ENCODE results near the gene CTNNBL1. TPM values are rescaled to one million over a fixed set of nuclear protein-coding genes. Genes with fewer than 3 reads are reported as not detected.

The CTNNBL1 gene
- polyA plus RNA-seq, 3 donors from 2014 or later = 99.5 to 109 (median 105) TPM

DNA sequence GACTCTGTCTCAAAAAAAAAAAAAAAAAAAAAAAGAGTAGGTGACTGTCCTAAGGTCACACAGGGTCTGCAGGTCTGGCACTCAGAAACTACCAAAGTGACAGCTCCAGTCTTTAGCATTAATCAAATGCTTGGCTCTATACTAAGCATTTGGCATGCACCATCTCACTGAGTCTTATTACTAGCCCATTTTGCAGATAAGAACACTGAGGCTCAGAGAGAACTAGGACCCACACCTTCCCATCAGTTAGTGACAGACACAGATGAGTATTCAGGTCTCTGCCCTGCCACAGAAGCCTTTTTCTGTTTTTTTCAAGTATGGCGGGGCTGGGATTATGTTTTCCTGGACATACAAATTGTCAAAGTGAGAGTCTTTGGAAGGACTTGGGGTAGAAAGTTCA lies 186.0 kb downstream of the CTNNBL1 start:
- no peaks in the 10 kb centered on the region for H3K9me3 Mint-ChIP-seq
- peaks cover 0 to 5% (median 2%) of the 10 kb centered on the region in 3 donors for H3K27me3 Mint-ChIP-seq (ENCODE audit: low read depth in 3 of 3)
- no peak for DNase-seq
- H3K4me1 Mint-ChIP-seq = peaks cover 0 to 2% of the 10 kb centered on the region in 2 donors
- H3K4me3 Mint-ChIP-seq = no peak overlapping the region
- peaks cover 0 to 6% (median 0%) of the 10 kb centered on the region in 3 donors for H3K36me3 Mint-ChIP-seq
- H3K27ac Mint-ChIP-seq = no peak overlapping the region

DNA sequence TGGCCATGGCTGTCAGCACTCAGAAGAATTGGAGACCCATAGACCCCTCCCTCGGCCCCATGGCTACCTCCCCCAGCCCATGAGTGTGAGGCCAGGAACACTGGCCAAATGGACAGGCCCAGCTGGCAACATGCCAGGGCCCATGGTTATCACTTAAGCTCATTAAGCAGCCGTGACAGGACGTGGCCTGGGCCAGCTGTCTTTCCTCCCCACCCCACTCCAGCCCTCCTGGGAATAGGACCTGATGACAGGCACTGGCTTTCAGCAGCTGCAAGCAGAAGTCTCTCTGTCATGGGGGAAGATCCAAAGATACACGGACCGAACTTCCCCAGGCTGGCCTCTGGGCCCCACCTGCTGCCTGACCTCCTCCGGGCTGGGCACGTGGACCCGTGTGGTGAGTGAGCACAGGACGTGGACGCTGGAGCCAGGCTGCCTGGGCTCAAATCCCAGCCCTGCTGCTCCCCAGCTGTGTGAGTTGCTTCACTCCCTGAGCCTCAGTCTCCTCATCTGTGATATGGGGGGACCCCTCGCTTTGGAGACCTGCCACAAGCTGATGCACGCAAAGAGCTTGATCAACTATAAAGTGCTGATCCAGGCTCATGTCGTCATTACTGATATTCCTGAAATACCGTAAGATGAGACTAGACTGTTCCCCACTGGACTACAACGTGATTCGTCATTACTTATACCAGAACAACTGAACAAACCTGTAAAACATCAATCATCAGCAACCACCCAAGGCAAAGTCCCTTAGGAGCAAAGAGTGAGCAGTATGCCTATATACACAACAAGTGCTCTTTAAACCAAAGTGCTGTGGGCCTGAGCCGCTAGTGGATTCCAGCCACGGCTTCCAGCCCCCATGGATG lies 187.1 kb downstream of the CTNNBL1 start:
- H3K36me3 Mint-ChIP-seq = peaks cover 0 to 3% (median 0%) of the 10 kb centered on the region in 3 donors
- H3K27ac Mint-ChIP-seq = peak overlapping the region in 1 of 6 donors; percentile 56
- H3K27me3 Mint-ChIP-seq (ENCODE audit: low read depth in 3 of 3) = peaks cover 0 to 5% (median 2%) of the 10 kb centered on the region in 3 donors
- no peak overlapping the region for H3K4me3 Mint-ChIP-seq
- H3K4me1 Mint-ChIP-seq = peaks cover 0 to 2% of the 10 kb centered on the region in 2 donors
- H3K9me3 Mint-ChIP-seq = peaks cover 0 to 2% (median 0%) of the 10 kb centered on the region in 6 donors
- no peak for DNase-seq

DNA sequence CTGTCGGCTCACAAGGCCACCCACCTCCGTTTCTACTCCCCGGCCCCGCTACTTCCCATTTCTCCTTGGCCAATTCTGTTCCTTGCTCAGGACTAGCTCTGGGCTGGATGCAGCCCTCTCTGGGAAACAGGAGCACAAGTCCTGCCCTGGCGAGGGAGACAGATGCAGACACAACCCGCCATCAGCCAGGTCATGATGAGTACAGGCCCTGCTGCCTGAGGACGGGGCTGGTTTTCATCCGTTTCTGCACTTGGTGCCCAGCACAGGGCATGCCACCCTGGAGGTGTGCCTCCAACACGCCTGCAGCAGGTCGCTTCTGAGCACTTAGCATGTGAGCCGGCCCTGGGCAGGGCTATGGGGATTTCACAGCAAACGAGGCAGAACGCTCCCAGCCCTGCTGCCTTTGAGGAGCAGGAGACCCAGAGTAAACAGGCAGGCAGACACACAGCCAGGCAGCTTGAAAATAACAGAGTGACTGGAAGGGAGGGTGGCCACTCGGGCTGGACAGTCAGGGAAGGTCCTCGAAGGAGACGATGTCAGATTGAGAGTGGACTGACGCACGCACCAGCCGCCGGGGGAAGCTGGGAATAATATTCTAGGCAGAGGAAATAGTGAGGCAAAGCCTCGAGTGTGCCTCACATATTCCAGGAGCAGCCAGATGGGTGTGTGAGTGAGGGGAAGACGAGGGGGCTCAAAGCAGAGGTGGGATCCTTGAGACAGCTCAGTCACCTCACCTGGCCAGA lies 187.9 kb downstream of the CTNNBL1 start:
- Mint-ChIP-seq H3K4me1 (no peaks in the 10 kb centered on the region), H3K4me3 (no peak overlapping the region), H3K36me3 (no peaks in the 10 kb centered on the region), H3K27ac (peak overlapping the region in 1 of 6 donors; percentile 56), H3K27me3 (ENCODE audit: low read depth in 3 of 3) (peaks cover 0 to 5% (median 2%) of the 10 kb centered on the region in 3 donors), H3K9me3 (peaks cover 0 to 2% (median 0%) of the 10 kb centered on the region in 6 donors)
- no peak for DNase-seq

DNA sequence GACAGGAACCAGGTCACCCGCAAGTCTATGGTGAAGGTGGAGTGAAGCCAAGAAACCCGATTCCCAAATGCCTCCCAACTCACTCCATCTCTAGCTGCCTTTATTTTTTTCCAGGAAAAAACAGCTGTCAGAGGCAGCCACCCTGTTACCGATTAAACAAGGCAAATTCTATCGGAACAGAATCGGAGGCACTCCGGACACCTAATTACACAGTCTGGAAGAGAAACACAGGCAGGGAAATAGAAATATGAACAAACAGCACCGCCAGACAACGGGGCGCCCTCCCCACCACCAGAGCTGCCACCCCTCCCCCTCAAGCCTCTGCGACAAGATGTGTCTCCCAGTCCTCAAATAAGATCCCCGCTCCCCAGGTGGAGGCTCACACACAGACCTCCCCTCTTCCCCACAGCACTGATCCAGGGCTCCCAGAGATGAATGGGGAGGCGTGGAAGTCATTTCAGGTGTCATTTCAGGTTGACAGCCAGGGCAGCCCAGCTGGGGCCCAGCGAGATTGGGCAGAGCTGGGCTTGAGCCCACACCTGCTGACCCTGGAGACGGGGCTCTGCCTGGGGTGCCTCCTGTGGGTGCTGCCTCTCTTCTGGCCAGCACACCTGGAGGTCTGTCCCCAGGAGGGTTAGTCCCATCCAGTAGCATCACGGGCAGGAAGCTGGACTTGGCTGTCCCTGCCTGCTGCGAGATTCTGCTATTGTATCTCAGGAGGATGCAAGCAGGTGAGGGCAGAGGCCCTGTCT lies 189.3 kb downstream of the CTNNBL1 start:
- H3K27ac Mint-ChIP-seq = no peak overlapping the region
- DNase-seq = no peak
- H3K9me3 Mint-ChIP-seq = peaks cover 0 to 2% (median 0%) of the 10 kb centered on the region in 6 donors
- no peaks in the 10 kb centered on the region for H3K4me1 Mint-ChIP-seq
- peaks cover 0 to 5% (median 2%) of the 10 kb centered on the region in 3 donors for H3K27me3 Mint-ChIP-seq (ENCODE audit: low read depth in 3 of 3)
- H3K36me3 Mint-ChIP-seq = no peaks in the 10 kb centered on the region
- H3K4me3 Mint-ChIP-seq = no peak overlapping the region

DNA sequence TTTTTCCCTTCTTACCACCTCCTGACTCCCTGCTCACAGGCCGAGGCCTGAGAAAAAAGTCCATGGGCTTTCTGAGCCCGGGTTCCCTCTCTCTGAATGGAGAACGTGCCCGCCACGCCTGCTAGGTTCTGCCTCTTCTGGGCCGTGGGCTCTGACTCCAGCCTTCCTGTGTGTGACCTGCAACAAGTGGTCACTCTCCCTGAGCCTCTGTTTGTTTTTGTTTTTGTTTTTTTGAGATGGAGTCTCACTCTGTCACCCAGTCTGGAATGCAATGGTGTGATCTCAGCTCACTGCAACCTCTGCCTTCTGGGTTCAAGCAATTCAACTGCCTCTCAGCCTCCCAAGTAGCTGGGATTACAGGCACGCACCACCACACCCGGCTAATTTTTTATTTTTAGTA lies 191.2 kb downstream of the CTNNBL1 start:
- peaks cover 0 to 2% (median 0%) of the 10 kb centered on the region in 6 donors for H3K9me3 Mint-ChIP-seq
- no peak for DNase-seq
- H3K27me3 Mint-ChIP-seq (ENCODE audit: low read depth in 3 of 3) = peaks cover 0 to 5% (median 2%) of the 10 kb centered on the region in 3 donors
- no peaks in the 10 kb centered on the region for H3K36me3 Mint-ChIP-seq
- no peaks in the 10 kb centered on the region for H3K4me1 Mint-ChIP-seq
- H3K27ac Mint-ChIP-seq = no peak overlapping the region
- H3K4me3 Mint-ChIP-seq = no peak overlapping the region

DNA sequence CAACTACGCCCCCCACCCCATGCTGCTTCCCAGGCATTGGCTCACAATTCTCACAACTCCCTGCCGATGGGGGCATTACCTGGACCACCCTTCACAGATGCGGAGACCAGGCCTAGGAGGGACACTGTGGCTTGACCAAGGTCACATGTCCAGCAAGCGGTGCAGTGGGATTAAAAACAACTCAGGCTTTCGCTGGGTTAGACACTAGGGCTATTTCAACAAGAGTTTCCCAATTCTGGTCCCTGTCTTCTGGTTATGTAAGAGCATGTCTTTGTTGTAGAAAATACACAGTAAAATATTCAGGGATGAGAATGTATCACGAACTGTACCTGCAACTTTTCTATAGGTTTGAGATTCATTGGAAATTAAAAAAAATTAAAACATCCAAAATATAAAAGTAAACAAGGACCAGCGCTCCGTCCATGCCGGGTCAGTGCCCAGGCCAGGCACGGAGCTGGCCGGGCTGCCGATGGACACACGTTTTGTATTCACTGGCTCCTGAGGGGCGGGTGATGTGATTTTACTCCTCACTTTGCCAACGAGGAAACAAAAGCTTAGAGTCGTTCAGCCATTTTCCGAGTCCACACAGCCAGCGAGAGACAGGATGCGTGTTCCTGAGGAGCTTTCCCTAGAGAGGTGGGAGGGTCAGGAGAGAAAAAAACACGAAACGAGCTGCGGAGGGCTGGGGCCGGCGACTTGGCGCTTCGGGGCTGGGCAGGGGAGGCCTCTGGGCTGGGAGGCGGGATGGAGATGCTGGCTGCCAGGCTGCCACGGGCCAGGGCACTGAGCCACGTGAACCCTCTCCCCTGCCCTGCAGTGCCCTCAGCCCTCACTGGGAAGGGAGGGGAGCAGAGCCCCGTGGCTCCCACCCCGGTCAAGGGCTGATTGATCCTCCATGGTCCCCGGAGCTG lies 192.0 kb downstream of the CTNNBL1 start:
- no peak for DNase-seq
- no peak overlapping the region for H3K27ac Mint-ChIP-seq
- peaks cover 0 to 4% (median 4%) of the 10 kb centered on the region in 3 donors for H3K27me3 Mint-ChIP-seq (ENCODE audit: low read depth in 3 of 3)
- no peak overlapping the region for H3K4me3 Mint-ChIP-seq
- peaks cover 0 to 2% (median 0%) of the 10 kb centered on the region in 6 donors for H3K9me3 Mint-ChIP-seq
- no peaks in the 10 kb centered on the region for H3K4me1 Mint-ChIP-seq
- no peaks in the 10 kb centered on the region for H3K36me3 Mint-ChIP-seq

DNA sequence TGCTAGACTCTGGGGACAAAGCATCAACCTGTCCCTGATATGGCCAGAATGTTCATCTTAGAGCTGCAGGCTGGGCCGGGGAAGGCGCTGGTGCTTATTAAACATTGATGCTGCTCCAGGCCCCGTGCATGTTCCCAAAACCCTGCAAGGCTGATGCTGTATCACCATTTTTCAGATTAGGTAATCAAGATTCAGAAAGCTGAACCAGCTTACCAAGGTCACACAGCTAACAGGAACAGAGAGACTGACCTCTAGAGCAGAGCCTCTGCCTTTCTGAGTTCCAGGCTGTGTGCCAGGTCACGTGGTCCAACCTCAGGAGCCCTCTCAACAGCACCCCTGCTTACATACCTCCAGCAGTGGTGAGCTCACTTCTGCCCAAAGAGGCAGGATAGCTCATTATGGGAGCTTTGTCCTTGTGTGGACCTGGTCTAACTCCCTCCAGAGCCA lies 193.0 kb downstream of the CTNNBL1 start:
- no peak overlapping the region for H3K4me3 Mint-ChIP-seq
- H3K4me1 Mint-ChIP-seq = no peaks in the 10 kb centered on the region
- no peaks in the 10 kb centered on the region for H3K36me3 Mint-ChIP-seq
- no peak overlapping the region for H3K27ac Mint-ChIP-seq
- H3K27me3 Mint-ChIP-seq (ENCODE audit: low read depth in 3 of 3) = peaks cover 0 to 4% (median 0%) of the 10 kb centered on the region in 3 donors
- no peak for DNase-seq
- peaks cover 0 to 2% (median 0%) of the 10 kb centered on the region in 6 donors for H3K9me3 Mint-ChIP-seq

DNA sequence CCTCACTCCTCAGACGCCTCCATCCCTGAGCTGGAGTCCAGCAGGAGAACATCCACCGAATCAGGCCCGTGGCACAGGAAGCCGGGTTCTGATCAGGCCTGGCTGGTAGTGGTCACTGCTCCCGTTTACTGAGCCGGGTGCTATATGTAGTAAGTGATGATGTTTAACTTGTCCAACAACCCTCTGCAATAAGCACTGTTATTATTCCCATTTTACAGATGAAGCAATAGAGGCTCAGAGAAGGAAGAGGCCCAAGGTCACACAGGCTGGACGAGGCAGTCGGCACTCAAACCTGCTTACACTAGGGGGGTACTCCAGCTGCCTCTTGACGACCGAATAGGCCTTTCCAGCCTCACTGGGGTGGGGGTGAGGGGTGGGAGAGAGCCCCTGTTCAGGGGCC lies 194.8 kb downstream of the CTNNBL1 start:
- H3K36me3 Mint-ChIP-seq = no peaks in the 10 kb centered on the region
- no peak overlapping the region for H3K4me3 Mint-ChIP-seq
- H3K4me1 Mint-ChIP-seq = no peaks in the 10 kb centered on the region
- DNase-seq = no peak
- peaks cover 0 to 2% (median 0%) of the 10 kb centered on the region in 3 donors for H3K27me3 Mint-ChIP-seq (ENCODE audit: low read depth in 3 of 3)
- H3K27ac Mint-ChIP-seq = no peak overlapping the region
- H3K9me3 Mint-ChIP-seq = peaks cover 0 to 2% (median 0%) of the 10 kb centered on the region in 6 donors

DNA sequence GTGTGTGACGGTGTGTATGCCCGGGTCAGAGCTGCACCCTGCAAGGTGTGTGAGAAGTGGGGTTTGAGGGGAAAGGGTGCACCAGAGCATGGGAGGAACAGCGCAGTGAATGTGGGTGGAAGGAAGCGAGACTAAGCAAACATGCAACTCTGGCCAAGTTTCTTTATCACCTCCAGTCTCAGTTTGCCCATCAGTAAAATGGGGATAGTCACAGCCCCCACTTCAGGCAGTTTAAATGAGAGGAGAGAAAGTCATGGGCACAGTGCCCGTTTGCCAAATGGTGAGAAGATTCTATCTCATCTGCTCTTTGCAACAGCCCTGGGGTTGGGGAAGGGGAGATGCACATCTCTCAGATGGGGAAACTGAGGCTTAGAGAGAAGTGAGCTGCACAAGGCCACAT lies 196.3 kb downstream of the CTNNBL1 start:
- Mint-ChIP-seq H3K9me3 (no peaks in the 10 kb centered on the region), H3K4me1 (no peaks in the 10 kb centered on the region), H3K4me3 (no peak overlapping the region), H3K27me3 (ENCODE audit: low read depth in 3 of 3) (peaks cover 0 to 2% (median 0%) of the 10 kb centered on the region in 3 donors), H3K27ac (no peak overlapping the region), H3K36me3 (no peaks in the 10 kb centered on the region)
- no peak for DNase-seq

DNA sequence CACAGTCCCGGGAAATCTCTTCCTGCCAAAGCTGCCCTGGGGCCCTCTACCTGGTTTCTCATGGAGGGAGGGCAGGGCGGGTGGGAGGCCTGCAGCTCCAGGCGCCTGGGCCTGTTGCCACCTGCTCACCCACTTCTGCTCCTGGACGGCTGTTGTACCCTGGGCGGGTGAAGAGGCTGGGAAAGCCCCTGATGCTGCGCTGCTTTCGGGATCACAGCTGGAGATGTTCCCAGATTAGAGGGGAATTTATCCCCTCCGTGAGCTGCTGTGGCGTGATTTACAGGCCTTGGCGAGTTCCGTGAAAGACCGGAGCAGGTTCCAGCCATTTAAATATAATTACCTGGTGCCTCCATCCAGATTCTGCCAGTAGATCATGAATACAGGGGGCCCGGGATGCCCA lies 196.8 kb downstream of the CTNNBL1 start:
- no peaks in the 10 kb centered on the region for H3K9me3 Mint-ChIP-seq
- H3K4me3 Mint-ChIP-seq = no peak overlapping the region
- no peak for DNase-seq
- H3K4me1 Mint-ChIP-seq = no peaks in the 10 kb centered on the region
- no peak overlapping the region for H3K27ac Mint-ChIP-seq
- H3K27me3 Mint-ChIP-seq (ENCODE audit: low read depth in 3 of 3) = peaks cover 0 to 2% (median 0%) of the 10 kb centered on the region in 3 donors
- H3K36me3 Mint-ChIP-seq = no peaks in the 10 kb centered on the region

DNA sequence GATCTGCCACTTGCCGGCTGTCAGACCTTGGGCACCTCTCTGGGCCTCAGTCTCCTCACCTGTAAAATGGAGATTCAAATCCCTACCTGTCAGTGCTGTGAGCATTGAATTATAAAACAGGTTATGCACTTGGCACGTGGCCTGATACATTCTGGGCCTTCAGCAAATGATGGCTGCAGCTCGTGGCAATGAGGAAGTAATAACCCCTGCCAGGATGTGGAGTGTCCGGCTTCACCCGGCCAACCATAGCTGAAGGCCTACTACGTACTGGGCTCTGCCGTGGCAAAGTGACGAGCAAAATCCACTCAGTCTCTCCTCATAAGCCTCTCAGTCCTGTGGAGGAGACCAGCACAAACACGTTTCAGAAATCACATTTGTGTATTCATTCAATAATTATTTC lies 198.2 kb downstream of the CTNNBL1 start:
- no peak for DNase-seq
- Mint-ChIP-seq H3K4me1 (no peaks in the 10 kb centered on the region), H3K27ac (no peak overlapping the region), H3K4me3 (no peak overlapping the region), H3K9me3 (no peaks in the 10 kb centered on the region), H3K27me3 (ENCODE audit: low read depth in 3 of 3) (peaks cover 0 to 3% (median 0%) of the 10 kb centered on the region in 3 donors), H3K36me3 (no peaks in the 10 kb centered on the region)

DNA sequence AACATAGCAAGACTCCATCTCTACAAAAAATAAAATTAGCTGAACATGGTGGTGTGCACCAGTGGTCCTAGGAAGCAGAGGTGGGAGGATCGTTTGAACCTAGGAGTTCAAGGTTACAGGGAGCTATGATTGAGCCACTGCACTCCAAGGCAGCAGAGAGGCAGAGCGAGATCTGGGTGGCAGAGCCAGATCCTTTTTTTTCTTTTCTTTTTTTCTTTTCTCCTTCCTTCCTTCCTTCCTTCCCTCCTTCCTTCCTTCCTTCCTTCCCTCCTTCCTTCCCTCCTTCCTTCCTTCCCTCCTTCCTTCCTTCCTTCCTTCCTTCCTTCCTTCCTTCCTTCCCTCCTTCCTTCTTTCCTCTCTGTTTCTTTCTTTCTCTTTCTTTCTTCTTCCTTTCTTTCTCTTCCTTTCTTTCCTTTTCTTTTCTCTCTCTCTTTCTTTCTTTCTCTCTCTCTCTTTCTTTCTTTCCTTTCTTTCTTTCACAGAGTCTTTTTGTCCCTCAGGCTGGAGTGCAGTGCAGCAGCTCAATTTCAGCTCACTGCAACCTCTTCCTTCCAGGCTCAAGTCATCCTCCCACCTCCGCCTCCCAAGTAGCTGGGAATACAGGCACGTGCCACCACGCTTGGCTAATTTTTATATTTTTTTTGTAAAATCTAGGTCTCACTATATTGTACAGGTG lies 199.9 kb downstream of the CTNNBL1 start:
- no peak overlapping the region for H3K4me3 Mint-ChIP-seq
- H3K4me1 Mint-ChIP-seq = no peaks in the 10 kb centered on the region
- H3K27ac Mint-ChIP-seq = no peak overlapping the region
- H3K9me3 Mint-ChIP-seq = no peaks in the 10 kb centered on the region
- H3K27me3 Mint-ChIP-seq (ENCODE audit: low read depth in 3 of 3) = peaks cover 0 to 6% (median 0%) of the 10 kb centered on the region in 3 donors
- no peak for DNase-seq
- no peaks in the 10 kb centered on the region for H3K36me3 Mint-ChIP-seq

Measured in immature natural killer cell (primary cell).